PC-9 (cell line): ENCODE data around the gene SP6. TPM values are rescaled to one million over a fixed set of nuclear protein-coding genes. Genes with fewer than 3 reads are reported as not detected.

Experiments
- BruUV-seq: library from RNA; stranded (reverse); fragments of 400-500 nt; replicated peaks from 2 replicates; lab custom pipeline; 2021; lab: Mats Ljungman, UMichigan
- CTCF ChIA-PET: fragments of 300-600 bp; sonication (Branson Sonifier 250); formaldehyde crosslinking; loops from one replicate; lab custom pipeline; 2022; ENCODE audit warnings: antibody characterized with exemption; lab: Charles Lee
- POLR2A ChIA-PET: fragments of 300-600 bp; sonication (Branson Sonifier 250); formaldehyde crosslinking; loops from one replicate; lab custom pipeline; 2022; ENCODE audit warnings: antibody characterized with exemption; ENCODE audit not compliant: unreplicated experiment; lab: Charles Lee
- DNase-seq, 2 experiments: peaks; one replicate each; pipeline versions ENCODE4 v3.0.0 to v3.0.0-alpha.2; 2015 to 2022; ENCODE audit warnings: mixed read lengths in 1 of 2
- H2AFZ ChIP-seq: fragments of 200-600 bp; sonication (generic); 2 replicates; pipeline ENCODE4 v1.8.1; 2017; ENCODE audit warnings: antibody characterized with exemption
- H3F3A ChIP-seq: fragments of 200-600 bp; sonication (generic); 2 replicates; pipeline ENCODE4 v1.8.1; 2017; ENCODE audit warnings: antibody characterized with exemption, mild to moderate bottlenecking, low read depth; ENCODE audit not compliant: insufficient read depth
- H3K27ac ChIP-seq: fragments of 200-600 bp; sonication (generic); 2 replicates; pipeline ENCODE4 v1.6.1; 2016; ENCODE audit warnings: mixed run types
- H3K27me3 ChIP-seq: fragments of 200-600 bp; sonication (generic); 2 replicates; pipeline ENCODE4 v1.6.1; 2016; ENCODE audit warnings: low read depth, mixed run types; ENCODE audit not compliant: insufficient read depth
- H3K36me3 ChIP-seq: fragments of 200-600 bp; sonication (generic); 2 replicates; pipeline ENCODE4 v1.6.1; 2016; ENCODE audit warnings: low read depth, mixed run types
- H3K4me1 ChIP-seq: fragments of 200-600 bp; sonication (generic); replicated peaks from 2 replicates; pipeline ENCODE4 v1.6.1; 2016; ENCODE audit warnings: mixed run types; ENCODE audit not compliant: insufficient read depth
- H3K4me2 ChIP-seq: fragments of 200-600 bp; sonication (generic); 2 replicates; pipeline ENCODE4 v1.6.1; 2017; ENCODE audit warnings: mixed run types
- H3K4me3 ChIP-seq: fragments of 200-600 bp; sonication (generic); 2 replicates; pipeline ENCODE4 v1.6.1; 2016; ENCODE audit warnings: mixed run types
- H3K79me2 ChIP-seq: fragments of 200-600 bp; sonication (generic); 2 replicates; pipeline ENCODE4 v1.6.1; 2017; ENCODE audit warnings: low read depth, mixed run types
- H3K9me2 ChIP-seq: fragments of 200-600 bp; sonication (generic); 2 replicates; pipeline ENCODE4 v1.8.1; 2017; ENCODE audit warnings: mild to moderate bottlenecking; ENCODE audit not compliant: insufficient read depth
- H3K9me3 ChIP-seq: fragments of 200-600 bp; sonication (generic); 2 replicates; pipeline ENCODE4 v1.8.1; 2016; ENCODE audit warnings: low read depth; ENCODE audit not compliant: insufficient read depth
- H4K20me1 ChIP-seq: fragments of 200-600 bp; sonication (generic); 2 replicates; pipeline ENCODE4 v1.8.1; 2017; ENCODE audit not compliant: insufficient read depth
- CTCF ChIP-seq: fragments of 200-600 bp; sonication (generic); conservative IDR thresholded peaks from 2 replicates; pipeline ENCODE4 v1.6.1; 2017; ENCODE audit warnings: mixed run types, antibody characterized with exemption, mild to moderate bottlenecking, moderate library complexity
- EZH2 ChIP-seq: fragments of 200-600 bp; sonication (generic); IDR thresholded peaks from 2 replicates; pipeline ENCODE4 v1.8.0; 2017; ENCODE audit warnings: antibody characterized with exemption, low read depth
- intact Hi-C: fragments of 100-400 bp; cut with micrococcal nuclease; formaldehyde crosslinking; loops from one replicate; pipeline ENCODE4 v1.10.0; 2022; ENCODE audit not compliant: unreplicated experiment
- total RNA-seq: library from RNA; stranded (reverse); gene quantifications from 2 replicates; pipeline ENCODE4 v1.2.3, GENCODE V29; 2021

SP6 gene
- total RNA-seq, 1 experiment from 2014 or later: 13.3 TPM

GRCh38 chr17:47808830-47809480, 42.0 kb downstream of the SP6 start:
- peak overlapping the region; percentile 74 for H3K4me2 ChIP-seq
- H3F3A ChIP-seq: peaks cover 43% of the 10 kb centered on the region
- H3K27me3 ChIP-seq: no peaks in the 10 kb centered on the region
- intact Hi-C loops: no loop called here
- TF ChIP-seq CTCF (no peak), EZH2 (no peak)
- no TSS peak for BruUV-seq
- H3K79me2 ChIP-seq: no peaks in the 10 kb centered on the region
- peak overlapping the region; percentile 97 for H3K27ac ChIP-seq
- H3K4me3 ChIP-seq: no peak overlapping the region
- no peak overlapping the region for H2AFZ ChIP-seq
- ChIA-PET POLR2A (no interaction called here), CTCF (no interaction called here)
- DNase-seq: no peak
- H3K4me1 ChIP-seq: peaks cover 40% of the 10 kb centered on the region
- no peaks in the 10 kb centered on the region for H3K9me3 ChIP-seq
- no peaks in the 10 kb centered on the region for H4K20me1 ChIP-seq
- no peaks in the 10 kb centered on the region for H3K9me2 ChIP-seq
- peaks cover 24% of the 10 kb centered on the region for H3K36me3 ChIP-seq

- no TSS peak for BruUV-seq
- peak overlapping the region; percentile 97 for H3K27ac ChIP-seq
- no peaks in the 10 kb centered on the region for H4K20me1 ChIP-seq
- intact Hi-C loops: no loop called here
- H3K27me3 ChIP-seq: no peaks in the 10 kb centered on the region
- DNase-seq: no peak
- no peaks in the 10 kb centered on the region for H3K79me2 ChIP-seq
- no peak overlapping the region for H2AFZ ChIP-seq
- peaks cover 40% of the 10 kb centered on the region for H3K4me1 ChIP-seq
- H3K36me3 ChIP-seq: peaks cover 24% of the 10 kb centered on the region
- peak overlapping the region; percentile 74; the same call in 1 of the 2 replicates for H3K4me2 ChIP-seq
- peaks cover 43% of the 10 kb centered on the region for H3F3A ChIP-seq
- POLR2A ChIA-PET: no interaction called here
- no peaks in the 10 kb centered on the region for H3K9me3 ChIP-seq
- TF ChIP-seq EZH2: no peak
- no peak for TF ChIP-seq CTCF
- H3K9me2 ChIP-seq: no peaks in the 10 kb centered on the region
- H3K4me3 ChIP-seq: no peak overlapping the region
- CTCF ChIA-PET: no interaction called here
Measured at GRCh38 chr17:47808036-47808829, 42.7 kb downstream of the SP6 start.

GRCh38 chr17:47807421-47807820, 43.5 kb downstream of the SP6 start:
- H3K9me2 ChIP-seq: no peaks in the 10 kb centered on the region
- H3K4me3 ChIP-seq: no peak overlapping the region
- no peaks in the 10 kb centered on the region for H3K27me3 ChIP-seq
- CTCF ChIA-PET: no interaction called here
- H3K9me3 ChIP-seq: no peaks in the 10 kb centered on the region
- H3K79me2 ChIP-seq: no peaks in the 10 kb centered on the region
- H4K20me1 ChIP-seq: no peaks in the 10 kb centered on the region
- no peak overlapping the region for H3K4me2 ChIP-seq
- peaks cover 24% of the 10 kb centered on the region for H3K36me3 ChIP-seq
- POLR2A ChIA-PET: no interaction called here
- BruUV-seq: no TSS peak
- TF ChIP-seq EZH2 (no peak), CTCF (no peak)
- peaks cover 46% of the 10 kb centered on the region for H3F3A ChIP-seq
- no peak overlapping the region for H2AFZ ChIP-seq
- peaks cover 40% of the 10 kb centered on the region for H3K4me1 ChIP-seq
- DNase-seq: no peak
- intact Hi-C loops: no loop called here
- H3K27ac ChIP-seq: no peak overlapping the region
